K562 (cell line): ENCODE results near the gene GPR42. TPM values are rescaled to one million over a fixed set of nuclear protein-coding genes. Genes with fewer than 3 reads are reported as not detected.
A peak's percentile ranks its signal among the peaks of the same experiment; 100 is the strongest.

Experiments used
- ATF3 ChIP-seq, 2 experiments: fragments of 450-650 bp in 1 of 2; sonication (generic) in 1 of 2; formaldehyde crosslinking in 1 of 2; IDR thresholded peaks in 1 of 2; conservative IDR thresholded peaks in 1 of 2; 2 replicates each; pipeline versions ENCODE4 v1.6.1 to v1.8.1; 2016 to 2023; ENCODE audit warnings: mild to moderate bottlenecking in 2 of 2, moderate library complexity in 2 of 2, inconsistent platforms in 1 of 2, missing genetic modification reagents in 1 of 2
- BHLHE40 ChIP-seq: IDR thresholded peaks from 2 replicates; pipeline ENCODE4 v1.6.1; 2011; ENCODE audit warnings: low read length, improper control_type of control experiment
- CREM ChIP-seq: IDR thresholded peaks from 2 replicates; pipeline ENCODE4 v1.6.1; 2014; ENCODE audit warnings: antibody characterized with exemption, low read depth
- CTBP1 ChIP-seq: fragments of 450-650 bp; IDR thresholded peaks from 2 replicates; pipeline ENCODE4 v1.6.1; 2016; ENCODE audit warnings: borderline replicate concordance
- DIDO1 ChIP-seq: fragments of 450-650 bp; IDR thresholded peaks from 2 replicates; pipeline ENCODE4 v1.6.1; 2016; ENCODE audit warnings: low read depth, missing biosample characterization, missing genetic modification characterization
- EZH2 ChIP-seq: IDR thresholded peaks from 2 replicates; pipeline ENCODE4 v1.6.1; 2012; ENCODE audit warnings: low read depth, mild to moderate bottlenecking, inconsistent platforms, low read length, borderline replicate concordance
- MLX ChIP-seq, 2 experiments: fragments of 450-650 bp in 1 of 2; sonication (generic) in 1 of 2; formaldehyde crosslinking; conservative IDR thresholded peaks; 2 replicates each; pipeline versions ENCODE4 v1.4.0 to v1.8.1; 2020 to 2022; ENCODE audit warnings: mild to moderate bottlenecking in 1 of 2, missing genetic modification reagents in 1 of 2
- MTA2 ChIP-seq: fragments of 450-650 bp; IDR thresholded peaks from 2 replicates; pipeline ENCODE4 v1.6.1; 2016; ENCODE audit warnings: low read depth
- NFATC3 ChIP-seq: fragments of 450-650 bp; IDR thresholded peaks from 2 replicates; pipeline ENCODE4 v1.6.1; 2017; ENCODE audit warnings: mild to moderate bottlenecking
- NR2F6 ChIP-seq: fragments of 450-650 bp; formaldehyde crosslinking; IDR thresholded peaks from 2 replicates; pipeline ENCODE4 v1.4.0; 2020; ENCODE audit warnings: mild to moderate bottlenecking
- PKNOX1 ChIP-seq: fragments of 450-650 bp; IDR thresholded peaks from 2 replicates; pipeline ENCODE4 v1.6.1; 2016
- RFX1 ChIP-seq: fragments of 450-650 bp; IDR thresholded peaks from 2 replicates; pipeline ENCODE4 v1.6.1; 2016; ENCODE audit warnings: mild to moderate bottlenecking, moderate library complexity
- SMARCA4 ChIP-seq: fragments of 450-650 bp; IDR thresholded peaks from 2 replicates; pipeline ENCODE4 v1.6.1; 2016
- ZNF583 ChIP-seq: fragments of 250-450 bp; sonication (Bioruptor Pico); IDR thresholded peaks from 2 replicates; pipeline ENCODE4 v1.4.0; 2020
- ZNF639 ChIP-seq, 2 experiments: fragments of 200-800 bp in 1 of 2; sonication (Bioruptor generic) in 1 of 2; sonication (generic) in 1 of 2; formaldehyde crosslinking in 1 of 2; IDR thresholded peaks in 1 of 2; conservative IDR thresholded peaks in 1 of 2; 2 replicates each; pipeline versions ENCODE4 v1.5.0 to v1.6.1; 2016 to 2020; ENCODE audit warnings: missing compliant biosample characterization in 1 of 2, missing genetic modification characterization in 1 of 2, missing genetic modification reagents in 1 of 2
- polyA plus RNA-seq, 8 experiments: library from polyadenylated mRNA; depleted of rRNA in 4 of 8; stranded (reverse) in 5 of 8; unstranded in 3 of 8; fragments of >200 nt; fragmentation: Nextera tagmentation in 2 of 8; fragmentation: Illumina TruSeq in 1 of 8; extraction: Ambion mirVana in 2 of 8; extraction: Trizol in 1 of 8; gene quantifications; 2 replicates each; pipeline versions ENCODE4 v1.2.1 to v1.2.3, GENCODE V29; 2011 to 2014; ENCODE audit warnings: inconsistent platforms in 1 of 8, missing spikeins in 1 of 8
- total RNA-seq, 7 experiments: library from RNA; depleted of rRNA in 6 of 7; stranded (reverse); fragments of >200 nt in 6 of 7; fragmentation: Illumina TruSeq in 2 of 7; extraction: Trizol in 2 of 7; gene quantifications; 2 replicates each; pipeline versions ENCODE4 v1.2.1 to v1.2.3, GENCODE V29; 2011 to 2021; ENCODE audit warnings: low replicate concordance in 1 of 7

Gene GPR42
- total and polyA plus RNA-seq, 9 of the 15 experiments (the other 6 are each of a cell fraction or from before 2014, with no cell fraction given) = not detected

GRCh38 chr19:35388277-35389054, 17.6 kb downstream of the GPR42 start (continued):
- TF ChIP-seq PKNOX1 (0 out of 2 replicates have a peak, but pooled peaks have one; percentile 12), NR2F6 (no peak), DIDO1 (tag) (no peak), SMARCA4 (no peak), BHLHE40 (peak; percentile 64), ZNF583 (CRISPR knock-in tag) (0 out of 2 replicates have a peak, but pooled peaks have one; percentile 50), EZH2 (no peak), ZNF639 (CRISPR knock-in tag; conservative IDR thresholded peaks at IDR 0.05 in 1 of 2, IDR thresholded peaks at IDR 0.05 in 1 of 2) (peak in 1 of 2 experiments; percentile 43; a peak in 1 of 4 replicates), ATF3 (IDR thresholded peaks at IDR 0.05) (peak; percentile 64), ATF3 (CRISPR knock-in tag; conservative IDR thresholded peaks at IDR 0.05) (no peak), CREM (0 out of 2 replicates have a peak, but pooled peaks have one; percentile 9), MTA2 (peak; percentile 8; the same call in 1 of the 2 replicates), RFX1 (0 out of 2 replicates have a peak, but pooled peaks have one; percentile 25), NFATC3 (no peak), CTBP1 (peak; percentile 51; the same call in 1 of the 2 replicates), MLX (CRISPR knock-in tag; conservative IDR thresholded peaks at IDR 0.05) (no peak)
